ENCODE measurements around the gene MORC1.

- TF ChIP-seq EZH2 (IDR thresholded peaks at IDR 0.05; ENCODE audit: low read length) (no peak), CTCF (optimal IDR thresholded peaks at IDR 0.05 in 1 of 3, IDR thresholded peaks at IDR 0.05 in 1 of 3, conservative IDR thresholded peaks at IDR 0.05 in 1 of 3; ENCODE audit: extremely low read depth in 1 of 3, insufficient read depth in 2 of 3, low read length in 3 of 3) (no peak)
These were observed 84.8 kb downstream of the MORC1 start for GRCh38 chr3:109033000-109033660.
